Lower leg skin (tissue), 4 donors: ENCODE results near the gene SLC36A2. TPM values are rescaled to one million over a fixed set of nuclear protein-coding genes. Genes with fewer than 3 reads are reported as not detected.

Experiments used
- DNase-seq, 2 donors: peaks; one replicate each; pipeline ENCODE4 v3.0.0-alpha.2; 2019; ENCODE audit warnings: low spot score in 2 of 2
- H3K4me3 ChIP-seq: fragments of 200-600 bp; sonication (generic); 2 replicates; pipeline ENCODE4 v1.5.1; 2017; ENCODE audit warnings: mild to moderate bottlenecking, low read depth; ENCODE audit not compliant: poor library complexity, severe bottlenecking
- CTCF ChIP-seq, 3 donors: fragments of 450-650 bp; IDR thresholded peaks; one replicate each; pipeline ENCODE4 v1.5.1; 2016; ENCODE audit warnings: antibody characterized with exemption in 3 of 3, mild to moderate bottlenecking in 3 of 3, moderate library complexity in 2 of 3
- POLR2A ChIP-seq, 2 donors: fragments of 450-650 bp; IDR thresholded peaks; one replicate each; pipeline ENCODE4 v1.6.1; 2016 to 2017; ENCODE audit warnings: antibody characterized with exemption in 2 of 2, mild to moderate bottlenecking in 1 of 2, moderate library complexity in 1 of 2
- WGBS, 2 donors: methylation state at CpG; one replicate each; pipeline ENCODE4 v1.1.5; 2018; 5-methylcytosine and 5-hydroxymethylcytosine counted together
- intact Hi-C: fragments of 100-400 bp; cut with DNase I; formaldehyde crosslinking; loops from one replicate; pipeline ENCODE4 v1.15.0; 2023; ENCODE audit warnings: low total_unique reads
- total RNA-seq, 4 donors: library from RNA; depleted of rRNA; stranded (reverse); fragments of >200 nt; gene quantifications; one replicate each; pipeline ENCODE4 v1.1.0, GENCODE V29; 2016

The SLC36A2 gene
- total RNA-seq, 4 donors from 2014 or later, result 1.5 TPM; not detected in 3

DNA sequence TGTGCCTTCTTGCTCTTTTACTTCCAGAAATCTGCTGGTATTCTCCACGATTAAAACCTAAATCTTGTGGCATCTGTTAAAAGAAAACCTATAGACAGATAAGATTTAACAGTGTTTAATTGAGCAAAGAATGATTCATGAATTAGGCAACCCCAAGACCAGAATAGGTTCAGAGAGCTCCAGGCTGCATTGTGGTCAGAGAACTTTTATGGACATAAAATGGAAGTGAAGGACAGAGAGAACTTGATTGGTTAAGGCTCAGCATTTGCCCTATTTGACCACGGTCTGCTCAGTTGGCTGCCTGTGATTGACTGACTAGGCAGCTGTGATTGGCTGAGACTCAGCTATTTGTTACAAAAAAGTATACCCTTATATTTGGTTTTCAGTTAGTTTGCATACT is 10.4 kb upstream of the SLC36A2 start:
- TF ChIP-seq CTCF (IDR thresholded peaks at IDR 0.05) (no peak), POLR2A (IDR thresholded peaks at IDR 0.05) (no peak)
- H3K4me3 ChIP-seq, result no peak overlapping the region
- intact Hi-C loops, result no loop called here
- no peak for DNase-seq
- WGBS, 2 donors, result 50 to 60% methylated on average over 2 of the region's 2 CpGs

DNA sequence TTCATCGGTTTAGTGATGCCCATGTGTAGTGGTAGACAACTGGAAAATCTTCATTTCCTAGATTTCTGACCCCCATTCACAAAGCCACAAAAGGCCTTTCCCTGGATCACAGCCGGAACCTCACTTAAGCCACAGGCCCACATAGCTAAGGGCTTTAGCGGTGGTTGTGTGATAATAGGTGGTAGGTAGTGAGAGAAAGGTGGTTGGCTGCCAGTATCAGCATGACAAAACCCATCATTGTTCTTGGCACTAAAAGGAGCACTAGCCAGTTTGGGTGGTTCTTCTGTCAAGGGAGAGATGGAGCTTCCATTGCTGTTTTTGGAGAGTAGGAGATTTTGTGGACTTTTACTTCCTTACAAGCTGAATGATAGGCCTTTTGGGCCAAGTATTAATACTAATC is 9.7 kb upstream of the SLC36A2 start:
- no peak for DNase-seq
- TF ChIP-seq CTCF (IDR thresholded peaks at IDR 0.05), result no peak
- no peak for TF ChIP-seq POLR2A (IDR thresholded peaks at IDR 0.05)
- no peak overlapping the region for H3K4me3 ChIP-seq
- 84 to 89% methylated on average over 3 of the region's 3 CpGs for WGBS, 2 donors
- intact Hi-C loops, result no loop called here

GRCh38 chr5:151351671-151352070 is 4.3 kb upstream of the SLC36A2 start:
- intact Hi-C loops, result no loop called here
- DNase-seq, result no peak
- no peak for TF ChIP-seq CTCF (IDR thresholded peaks at IDR 0.05)
- WGBS, 2 donors, result 97 to 100% methylated on average over 1 of the region's 1 CpG
- no peak overlapping the region for H3K4me3 ChIP-seq

GRCh38 chr5:151348789-151349188 is 1.4 kb upstream of the SLC36A2 start:
- no peak overlapping the region for H3K4me3 ChIP-seq
- 51 to 60% methylated on average over 6 of the region's 6 CpGs for whole genome bisulfite sequencing, 2 donors
- no peak for DNase-seq
- no peak for TF ChIP-seq POLR2A (IDR thresholded peaks at IDR 0.05)
- TF ChIP-seq CTCF (IDR thresholded peaks at IDR 0.05), result no peak
- intact Hi-C loops, result no loop called here

- TF ChIP-seq CTCF (IDR thresholded peaks at IDR 0.05), result no peak
- no peak for TF ChIP-seq POLR2A (IDR thresholded peaks at IDR 0.05)
- no peak for DNase-seq
- intact Hi-C loops, result no loop called here
- no peak overlapping the region for H3K4me3 ChIP-seq
- WGBS, 2 donors, result 29 to 36% methylated on average over 8 of the region's 8 CpGs
These were observed 1.4 kb downstream of the SLC36A2 start for GRCh38 chr5:151345808-151346478.
